ENCODE measurements around the gene PFN2. TPM values are rescaled to one million over a fixed set of nuclear protein-coding genes. Genes with fewer than 3 reads are reported as not detected.

Gene PFN2
- total and polyA plus RNA-seq, 2 experiments from 2014 or later: 152 to 172 TPM

DNA sequence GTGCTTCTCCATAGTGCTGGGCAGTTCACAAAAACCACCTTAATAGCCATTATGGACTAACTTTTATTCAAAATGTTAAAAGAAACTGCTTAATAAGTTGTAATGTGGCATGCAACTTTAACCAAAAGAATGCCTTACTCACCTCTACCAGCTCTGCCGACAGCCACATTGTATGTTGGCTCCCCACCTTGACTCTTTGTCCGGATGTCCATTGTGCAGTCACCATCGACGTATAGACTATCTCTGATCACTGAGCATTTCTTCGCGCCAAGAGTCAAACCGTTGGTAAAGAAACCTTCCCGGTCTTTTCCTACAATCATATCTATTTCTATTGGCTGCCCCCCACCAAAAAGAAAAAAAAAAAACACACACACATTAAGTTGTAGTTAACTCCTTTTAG is 2.5 kb downstream of the PFN2 start:
- peak overlapping the region; percentile 63 for H3K4me3 ChIP-seq
- peaks cover 52% of the 10 kb centered on the region for H4K20me1 ChIP-seq (ENCODE audit: insufficient read depth, poor library complexity, severe bottlenecking)
- no peaks in the 10 kb centered on the region for H3K9me2 ChIP-seq (replicated peaks; ENCODE audit: insufficient read depth)
- H3K27me3 ChIP-seq: no peaks in the 10 kb centered on the region
- WGBS (ENCODE audit: low lambda C conversion rate, missing lambda C conversion rate): 30% methylated on average over 8 of the region's 8 CpGs
- H3K4me1 ChIP-seq (ENCODE audit: insufficient read depth): peaks cover 16% of the 10 kb centered on the region
- H3K4me2 ChIP-seq: peak overlapping the region; percentile 84
- no peaks in the 10 kb centered on the region for H3K36me3 ChIP-seq (replicated peaks; ENCODE audit: insufficient read depth, low read depth)
- no peak overlapping the region for H2AFZ ChIP-seq
- peaks cover 76% of the 10 kb centered on the region for H3K79me2 ChIP-seq
- H3K9me3 ChIP-seq (ENCODE audit: low read depth): no peaks in the 10 kb centered on the region
- DNase-seq (ENCODE audit: low spot score): no peak
- no peak for TF ChIP-seq EZH2 (IDR thresholded peaks at IDR 0.05; ENCODE audit: borderline replicate concordance)
- TF ChIP-seq, protein P1, sequence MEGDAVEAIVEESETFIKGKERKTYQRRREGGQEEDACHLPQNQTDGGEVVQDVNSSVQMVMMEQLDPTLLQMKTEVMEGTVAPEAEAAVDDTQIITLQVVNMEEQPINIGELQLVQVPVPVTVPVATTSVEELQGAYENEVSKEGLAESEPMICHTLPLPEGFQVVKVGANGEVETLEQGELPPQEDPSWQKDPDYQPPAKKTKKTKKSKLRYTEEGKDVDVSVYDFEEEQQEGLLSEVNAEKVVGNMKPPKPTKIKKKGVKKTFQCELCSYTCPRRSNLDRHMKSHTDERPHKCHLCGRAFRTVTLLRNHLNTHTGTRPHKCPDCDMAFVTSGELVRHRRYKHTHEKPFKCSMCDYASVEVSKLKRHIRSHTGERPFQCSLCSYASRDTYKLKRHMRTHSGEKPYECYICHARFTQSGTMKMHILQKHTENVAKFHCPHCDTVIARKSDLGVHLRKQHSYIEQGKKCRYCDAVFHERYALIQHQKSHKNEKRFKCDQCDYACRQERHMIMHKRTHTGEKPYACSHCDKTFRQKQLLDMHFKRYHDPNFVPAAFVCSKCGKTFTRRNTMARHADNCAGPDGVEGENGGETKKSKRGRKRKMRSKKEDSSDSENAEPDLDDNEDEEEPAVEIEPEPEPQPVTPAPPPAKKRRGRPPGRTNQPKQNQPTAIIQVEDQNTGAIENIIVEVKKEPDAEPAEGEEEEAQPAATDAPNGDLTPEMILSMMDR (IDR thresholded peaks at IDR 0.05; ENCODE audit: poor library complexity): no peak
- TF ChIP-seq EZH2phosphoT487 (IDR thresholded peaks at IDR 0.05; ENCODE audit: low read depth, severe bottlenecking, unreplicated experiment): no peak
- H3K27ac ChIP-seq: peak overlapping the region; percentile 99

DNA sequence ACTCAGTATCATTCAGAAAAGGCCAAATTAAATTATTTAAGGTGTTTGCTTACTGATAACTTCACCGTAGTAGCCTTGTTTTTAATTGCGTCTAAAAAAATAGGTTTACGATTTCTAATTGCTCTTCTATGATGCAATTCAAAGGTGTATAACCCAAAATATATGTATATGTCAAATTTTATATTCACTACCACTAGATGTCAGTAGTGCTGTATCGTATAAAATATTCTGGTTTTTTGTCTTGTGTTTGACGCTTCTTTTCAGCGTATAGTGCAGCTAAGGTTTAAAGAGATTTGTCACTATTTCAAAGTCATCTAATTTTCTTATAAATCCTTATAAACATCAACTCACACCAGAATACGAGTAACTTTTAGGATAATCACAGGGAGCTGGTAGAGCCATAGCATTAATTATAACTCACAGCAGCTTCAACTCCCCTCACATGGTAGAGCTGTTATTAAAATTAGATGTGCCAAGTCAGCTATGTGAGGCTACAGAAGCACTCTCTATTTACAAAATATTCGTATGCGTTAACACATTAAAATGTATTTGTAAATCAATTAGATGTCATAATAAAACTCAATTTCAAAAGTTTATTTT is 3.5 kb downstream of the PFN2 start:
- Histone ChIP-seq H3K27me3 (no peaks in the 10 kb centered on the region), H2AFZ (no peak overlapping the region), H3K4me1 (ENCODE audit: insufficient read depth) (peaks cover 16% of the 10 kb centered on the region), H3K4me2 (peak overlapping the region; percentile 84), H3K79me2 (peaks cover 76% of the 10 kb centered on the region), H3K9me3 (ENCODE audit: low read depth) (no peaks in the 10 kb centered on the region), H4K20me1 (ENCODE audit: insufficient read depth, poor library complexity, severe bottlenecking) (peaks cover 57% of the 10 kb centered on the region), H3K4me3 (peak overlapping the region; percentile 63), H3K27ac (no peak overlapping the region), H3K9me2 (replicated peaks; ENCODE audit: insufficient read depth) (no peaks in the 10 kb centered on the region), H3K36me3 (replicated peaks; ENCODE audit: insufficient read depth, low read depth) (no peaks in the 10 kb centered on the region)
- peak; percentile 46 for DNase-seq (ENCODE audit: low spot score)
- 33% methylated on average over 9 of the region's 9 CpGs for WGBS (ENCODE audit: low lambda C conversion rate, missing lambda C conversion rate)
- no peak for TF ChIP-seq EZH2 (IDR thresholded peaks at IDR 0.05; ENCODE audit: borderline replicate concordance)
- no peak for TF ChIP-seq EZH2phosphoT487 (IDR thresholded peaks at IDR 0.05; ENCODE audit: low read depth, severe bottlenecking, unreplicated experiment)
- TF ChIP-seq, protein P1 (IDR thresholded peaks at IDR 0.05; ENCODE audit: poor library complexity): peak; percentile 66

DNA sequence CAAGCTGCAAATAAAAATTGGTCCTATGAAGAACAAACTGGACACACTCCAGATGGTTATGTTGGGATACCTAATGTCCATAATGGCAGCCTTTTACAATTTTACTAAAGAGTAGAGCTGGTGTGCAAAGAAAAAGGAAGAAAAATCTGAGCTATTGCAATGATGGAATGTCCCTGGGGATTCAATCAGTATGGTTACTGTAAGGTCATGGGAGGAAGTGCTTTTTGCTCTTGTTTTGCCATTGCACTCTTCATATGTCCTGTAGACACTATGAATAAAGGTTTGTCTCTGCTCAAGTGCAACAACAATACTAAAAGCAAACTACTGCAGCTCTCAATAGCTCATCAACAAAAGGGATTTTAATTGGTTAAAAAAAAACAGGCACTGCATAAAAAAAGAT is 5.4 kb downstream of the PFN2 start:
- H3K27ac ChIP-seq: no peak overlapping the region
- no peak for DNase-seq (ENCODE audit: low spot score)
- no peaks in the 10 kb centered on the region for H3K36me3 ChIP-seq (replicated peaks; ENCODE audit: insufficient read depth, low read depth)
- no peaks in the 10 kb centered on the region for H3K9me2 ChIP-seq (replicated peaks; ENCODE audit: insufficient read depth)
- H4K20me1 ChIP-seq (ENCODE audit: insufficient read depth, poor library complexity, severe bottlenecking): peaks cover 57% of the 10 kb centered on the region
- no peak for TF ChIP-seq EZH2 (IDR thresholded peaks at IDR 0.05; ENCODE audit: borderline replicate concordance)
- H3K4me2 ChIP-seq: no peak overlapping the region
- no peak overlapping the region for H3K4me3 ChIP-seq
- H3K79me2 ChIP-seq: peaks cover 87% of the 10 kb centered on the region
- H3K27me3 ChIP-seq: no peaks in the 10 kb centered on the region
- no peaks in the 10 kb centered on the region for H3K9me3 ChIP-seq (ENCODE audit: low read depth)
- no peak overlapping the region for H2AFZ ChIP-seq
- peaks cover 16% of the 10 kb centered on the region for H3K4me1 ChIP-seq (ENCODE audit: insufficient read depth)

DNA sequence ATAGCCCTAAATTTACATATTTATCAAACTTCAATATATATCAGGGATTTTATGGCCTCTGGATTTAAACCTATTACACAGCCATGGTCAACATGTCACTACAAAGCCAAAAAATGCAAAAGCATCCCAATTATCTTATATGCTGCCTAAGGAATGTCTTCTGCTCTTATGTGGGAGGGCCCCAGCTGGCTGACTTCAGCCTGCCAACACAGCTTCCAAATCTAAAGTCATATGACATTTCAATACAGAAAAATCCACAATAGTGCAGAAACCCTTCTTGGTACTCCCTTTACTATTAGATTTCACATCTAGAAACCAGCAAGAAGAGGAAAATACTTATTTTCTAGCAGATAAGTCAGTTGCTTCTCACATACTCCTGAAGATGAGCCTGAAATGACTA is 6.4 kb downstream of the PFN2 start:
- DNase-seq (ENCODE audit: low spot score): no peak
- no peak overlapping the region for H2AFZ ChIP-seq
- no peaks in the 10 kb centered on the region for H3K36me3 ChIP-seq (replicated peaks; ENCODE audit: insufficient read depth, low read depth)
- H3K79me2 ChIP-seq: peaks cover 90% of the 10 kb centered on the region
- peaks cover 16% of the 10 kb centered on the region for H3K4me1 ChIP-seq (ENCODE audit: insufficient read depth)
- H3K27me3 ChIP-seq: no peaks in the 10 kb centered on the region
- peaks cover 57% of the 10 kb centered on the region for H4K20me1 ChIP-seq (ENCODE audit: insufficient read depth, poor library complexity, severe bottlenecking)
- no peak overlapping the region for H3K4me2 ChIP-seq
- H3K4me3 ChIP-seq: no peak overlapping the region
- no peaks in the 10 kb centered on the region for H3K9me3 ChIP-seq (ENCODE audit: low read depth)
- no peak overlapping the region for H3K27ac ChIP-seq
- TF ChIP-seq EZH2phosphoT487 (IDR thresholded peaks at IDR 0.05; ENCODE audit: low read depth, severe bottlenecking, unreplicated experiment): no peak
- TF ChIP-seq, protein P1 (IDR thresholded peaks at IDR 0.05; ENCODE audit: poor library complexity): no peak
- TF ChIP-seq EZH2 (IDR thresholded peaks at IDR 0.05; ENCODE audit: borderline replicate concordance): no peak
- H3K9me2 ChIP-seq (replicated peaks; ENCODE audit: insufficient read depth): no peaks in the 10 kb centered on the region

Data from hepatocyte (in vitro differentiated cells).